Transverse colon (tissue), 4 donors: Measurements from ENCODE around the gene MSI2.

Experiments
- CTCF ChIP-seq, 5 experiments: fragments of 200-600 bp in 3 of 5; fragments of 450-650 bp in 2 of 5; sonication (generic) in 3 of 5; IDR thresholded peaks; 1 replicate in 2 of 5; 2 replicates in 3 of 5; pipeline ENCODE4 v1.5.1; 2016 to 2017; ENCODE audit warnings: antibody characterized with exemption in 5 of 5, inconsistent platforms in 3 of 5, mild to moderate bottlenecking in 2 of 5, moderate library complexity in 1 of 5
- POLR2A ChIP-seq: fragments of 450-650 bp; IDR thresholded peaks from one replicate; pipeline ENCODE4 v1.6.1; 2016; ENCODE audit warnings: antibody characterized with exemption, mild to moderate bottlenecking, moderate library complexity
- POLR2AphosphoS5 ChIP-seq, 3 donors: sonication (generic); formaldehyde crosslinking; IDR thresholded peaks; one replicate each; pipeline ENCODE4 v1.6.1; 2016; ENCODE audit warnings: antibody characterized with exemption in 3 of 3

DNA sequence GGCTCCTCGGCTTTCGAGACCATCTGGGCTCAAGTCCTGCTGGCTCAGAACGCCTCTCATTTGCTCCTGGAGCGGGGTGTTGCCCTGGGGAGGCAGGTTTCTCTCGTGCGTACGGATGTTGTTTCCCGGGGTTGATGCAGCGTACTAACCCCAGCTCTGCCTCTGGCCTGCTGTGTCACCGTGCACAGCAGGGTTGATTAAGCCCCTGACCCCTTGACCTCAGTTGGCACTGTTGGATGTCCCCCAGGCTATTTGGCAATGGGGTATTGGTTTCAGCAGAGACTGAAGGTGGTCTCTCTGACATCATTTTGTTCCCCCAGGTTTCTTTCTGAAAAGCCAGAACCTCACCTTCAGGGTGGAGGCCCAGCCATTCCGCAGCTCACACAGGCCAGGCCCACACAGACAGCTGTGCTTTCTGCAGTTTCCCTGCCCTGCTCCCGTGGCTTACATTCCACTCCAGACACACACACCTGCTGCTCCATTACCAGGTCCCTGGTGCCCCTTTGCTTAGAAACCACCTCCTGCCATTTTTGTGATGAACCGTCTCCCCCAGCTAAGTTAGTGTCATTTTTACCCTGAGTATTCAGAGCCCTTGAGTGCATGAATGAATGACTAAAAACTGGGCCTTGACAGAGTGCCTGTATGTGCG, 255.3 kb downstream of the MSI2 start:
- TF ChIP-seq CTCF (IDR thresholded peaks at IDR 0.05) (no peak), POLR2AphosphoS5 (IDR thresholded peaks at IDR 0.05) (no peak), POLR2A (no peak)
